WTC11 (cell line): Measurements from ENCODE around the gene MRPS27. TPM values are rescaled to one million over a fixed set of nuclear protein-coding genes. Genes with fewer than 3 reads are reported as not detected.
A peak's percentile ranks its signal among the peaks of the same experiment; 100 is the strongest.

Experiments
- ATAC-seq: fragments of 200-7000 bp; cut with Tn5 transposase; 2 replicates; pipeline ENCODE4 v1.10.0; 2021; ENCODE audit warnings: mild to moderate bottlenecking, moderate library complexity
- CTCF ChIA-PET: fragments of 300-600 bp; sonication (Branson Sonifier 250); formaldehyde crosslinking; loops from one replicate; lab custom pipeline; 2021; ENCODE audit warnings: antibody characterized with exemption; lab: Charles Lee
- POLR2A ChIA-PET: fragments of 350-600 bp; sonication (Branson Sonifier 250); formaldehyde crosslinking; loops from one replicate; lab custom pipeline; 2021; ENCODE audit warnings: antibody characterized with exemption; lab: Charles Lee
- DNase-seq: peaks from one replicate; pipeline ENCODE4 v3.0.0; 2021; ENCODE audit warnings: low spot score
- H3K27ac Mint-ChIP-seq: 2 replicates; pipeline ENCODE4 v1.8.0; 2021; ENCODE audit warnings: mixed read lengths
- H3K27me3 Mint-ChIP-seq: 2 replicates; pipeline ENCODE4 v1.8.0; 2021; ENCODE audit warnings: low read depth, mild to moderate bottlenecking, moderate library complexity, mixed read lengths
- H3K36me3 Mint-ChIP-seq: 2 replicates; pipeline ENCODE4 v1.8.0; 2021; ENCODE audit warnings: mixed read lengths
- H3K4me1 Mint-ChIP-seq: 2 replicates; pipeline ENCODE4 v1.8.0; 2022; ENCODE audit warnings: mixed read lengths
- H3K4me3 Mint-ChIP-seq: 2 replicates; pipeline ENCODE4 v1.8.0; 2021; ENCODE audit warnings: mild to moderate bottlenecking, moderate library complexity, mixed read lengths
- H3K9me3 Mint-ChIP-seq: 2 replicates; pipeline ENCODE4 v1.8.0; 2021; ENCODE audit warnings: mixed read lengths
- ATF1 ChIP-seq: sonication (generic); formaldehyde crosslinking; IDR thresholded peaks from 2 replicates; pipeline ENCODE4 v1.8.1; 2023; ENCODE audit warnings: mild to moderate bottlenecking, moderate library complexity, missing genetic modification reagents
- ATF2 ChIP-seq: sonication (generic); formaldehyde crosslinking; IDR thresholded peaks from 2 replicates; pipeline ENCODE4 v1.8.1; 2022; ENCODE audit warnings: low read depth, missing genetic modification reagents, borderline replicate concordance
- ATF6 ChIP-seq: sonication (generic); formaldehyde crosslinking; IDR thresholded peaks from 2 replicates; pipeline ENCODE4 v1.8.1; 2023; ENCODE audit warnings: mild to moderate bottlenecking, missing genetic modification reagents
- CTCF ChIP-seq: fragments of 200-600 bp; IDR thresholded peaks from 2 replicates; pipeline ENCODE4 v1.8.0; 2022; ENCODE audit warnings: antibody characterized with exemption
- E2F1 ChIP-seq: sonication (generic); formaldehyde crosslinking; IDR thresholded peaks from 2 replicates; pipeline ENCODE4 v1.8.0; 2022; ENCODE audit warnings: mild to moderate bottlenecking, missing genetic modification reagents
- EMX1 ChIP-seq: fragments of 250-450 bp; sonication (Bioruptor Pico); IDR thresholded peaks from 2 replicates; pipeline ENCODE4 v1.8.0; 2021; ENCODE audit warnings: mild to moderate bottlenecking
- ERG ChIP-seq: fragments of 250-450 bp; sonication (Bioruptor Pico); IDR thresholded peaks from 2 replicates; pipeline ENCODE4 v1.8.0; 2021; ENCODE audit warnings: mild to moderate bottlenecking
- HMGA2 ChIP-seq: fragments of 250-450 bp; sonication (Bioruptor Pico); IDR thresholded peaks from 2 replicates; pipeline ENCODE4 v1.4.0; 2021; ENCODE audit warnings: mild to moderate bottlenecking, moderate library complexity
- KAT7 ChIP-seq: sonication (generic); formaldehyde crosslinking; IDR thresholded peaks from 2 replicates; pipeline ENCODE4 v1.8.1; 2023; ENCODE audit warnings: missing genetic modification reagents, mild to moderate bottlenecking, borderline replicate concordance
- MXD4 ChIP-seq: fragments of 250-450 bp; sonication (Bioruptor Pico); IDR thresholded peaks from 2 replicates; pipeline ENCODE4 v1.8.0; 2021; ENCODE audit warnings: mild to moderate bottlenecking, moderate library complexity, borderline replicate concordance
- NFE2L1 ChIP-seq: sonication (generic); formaldehyde crosslinking; IDR thresholded peaks from 2 replicates; pipeline ENCODE4 v1.8.1; 2023; ENCODE audit warnings: missing genetic modification reagents
- NFYB ChIP-seq: sonication (generic); formaldehyde crosslinking; conservative IDR thresholded peaks from 2 replicates; pipeline ENCODE4 v1.8.0; 2022; ENCODE audit warnings: low read depth, missing genetic modification reagents
- NR1H2 ChIP-seq: sonication (generic); formaldehyde crosslinking; IDR thresholded peaks from 2 replicates; pipeline ENCODE4 v1.9.0; 2021; ENCODE audit warnings: mild to moderate bottlenecking, moderate library complexity, missing genetic modification reagents
- NR3C1 ChIP-seq: sonication (generic); formaldehyde crosslinking; conservative IDR thresholded peaks from 2 replicates; pipeline ENCODE4 v1.8.1; 2023; ENCODE audit warnings: low read depth, mild to moderate bottlenecking, missing genetic modification reagents
- RELA ChIP-seq: sonication (generic); formaldehyde crosslinking; IDR thresholded peaks from 2 replicates; pipeline ENCODE4 v1.8.1; 2022; ENCODE audit warnings: missing genetic modification reagents, mild to moderate bottlenecking, borderline replicate concordance
- TEAD4 ChIP-seq: sonication (generic); formaldehyde crosslinking; IDR thresholded peaks from 2 replicates; pipeline ENCODE4 v1.8.0; 2022; ENCODE audit warnings: mild to moderate bottlenecking, missing genetic modification reagents
- USF2 ChIP-seq: sonication (generic); formaldehyde crosslinking; IDR thresholded peaks from 2 replicates; pipeline ENCODE4 v1.8.1; 2023; ENCODE audit warnings: mild to moderate bottlenecking, missing genetic modification reagents, moderate library complexity
- ZNF138 ChIP-seq: sonication (generic); formaldehyde crosslinking; conservative IDR thresholded peaks from 2 replicates; pipeline ENCODE4 v1.8.1; 2022; ENCODE audit warnings: mild to moderate bottlenecking, moderate library complexity, missing genetic modification reagents
- ZNF263 ChIP-seq: sonication (generic); formaldehyde crosslinking; IDR thresholded peaks from 2 replicates; pipeline ENCODE4 v1.8.1; 2022; ENCODE audit warnings: low read depth, mild to moderate bottlenecking, moderate library complexity, missing genetic modification reagents
- ZNF396 ChIP-seq: fragments of 250-450 bp; sonication (Bioruptor Pico); IDR thresholded peaks from 2 replicates; pipeline ENCODE4 v1.8.0; 2021; ENCODE audit warnings: mild to moderate bottlenecking, moderate library complexity, borderline replicate concordance
- total RNA-seq: library from RNA; stranded (reverse); gene quantifications from 3 replicates; pipeline ENCODE4 v1.2.3, GENCODE V29; 2021

The MRPS27 gene
- total RNA-seq, 1 experiment from 2014 or later, result 80.1 TPM

GRCh38 chr5:72245951-72246532 lies 74.0 kb downstream of the MRPS27 start:
- Mint-ChIP-seq H3K4me1 (peaks cover 65% of the 10 kb centered on the region), H3K36me3 (no peaks in the 10 kb centered on the region; the same call in 1 of the 2 replicates), H3K9me3 (no peaks in the 10 kb centered on the region), H3K27me3 (no peaks in the 10 kb centered on the region), H3K27ac (peak overlapping the region; percentile 70), H3K4me3 (no peak overlapping the region)
- POLR2A ChIA-PET, result no interaction called here
- DNase-seq (no peak), ATAC-seq (no peak)
- CTCF ChIA-PET, result interaction anchor here (1.1 kb wide), 1 partner anchor 43 kb away, joined by 4 read pairs; no protein-coding TSS in a partner anchor
- TF ChIP-seq ERG (CRISPR knock-in tag), result no peak

GRCh38 chr5:72245546-72245945 lies 74.5 kb downstream of the MRPS27 start:
- DNase-seq (no peak), ATAC-seq (no peak)
- peaks cover 68% of the 10 kb centered on the region for H3K4me1 Mint-ChIP-seq
- no peak for TF ChIP-seq ATF6 (CRISPR knock-in tag)
- no peak for TF ChIP-seq NFYB
- H3K27ac Mint-ChIP-seq, result peak overlapping the region; percentile 89; the same call in 1 of the 2 replicates
- ChIA-PET POLR2A (no interaction called here), CTCF (interaction anchor here (0.6 to 1.3 kb wide), 13 partner anchors 9 to 465 kb away, joined by 3 to 7 read pairs (median 3); no protein-coding TSS in a partner anchor)
- H3K4me3 Mint-ChIP-seq, result no peak overlapping the region
- no peaks in the 10 kb centered on the region for H3K27me3 Mint-ChIP-seq
- no peaks in the 10 kb centered on the region for H3K9me3 Mint-ChIP-seq
- no peaks in the 10 kb centered on the region; the same call in 1 of the 2 replicates for H3K36me3 Mint-ChIP-seq

- DNase-seq (peak; percentile 21), ATAC-seq (peak; percentile 92)
- Mint-ChIP-seq H3K9me3 (no peaks in the 10 kb centered on the region), H3K4me1 (peaks cover 74% of the 10 kb centered on the region), H3K27ac (peak overlapping the region; percentile 92), H3K4me3 (no peak overlapping the region), H3K27me3 (no peaks in the 10 kb centered on the region), H3K36me3 (no peaks in the 10 kb centered on the region)
- TF ChIP-seq TEAD4 (CRISPR knock-in tag), result no peak
- TF ChIP-seq NR3C1, result no peak
- TF ChIP-seq ZNF138, result no peak
- no peak for TF ChIP-seq USF2
- TF ChIP-seq EMX1 (CRISPR knock-in tag), result no peak
- TF ChIP-seq CTCF, result no peak
- ChIA-PET POLR2A (no interaction called here), CTCF (interaction anchor here (0.6 to 1.3 kb wide), 13 partner anchors 9 to 464 kb away, joined by 3 to 7 read pairs (median 3); no protein-coding TSS in a partner anchor)
Observed at GRCh38 chr5:72244862-72245371, 75.1 kb downstream of the MRPS27 start.

GRCh38 chr5:72243706-72244105 lies 76.3 kb downstream of the MRPS27 start:
- CTCF ChIA-PET, result no interaction called here
- DNase-seq (no peak), ATAC-seq (no peak)
- Mint-ChIP-seq H3K4me3 (no peak overlapping the region), H3K27me3 (no peaks in the 10 kb centered on the region), H3K9me3 (no peaks in the 10 kb centered on the region), H3K27ac (peak overlapping the region; percentile 34; the same call in 1 of the 2 replicates), H3K36me3 (no peaks in the 10 kb centered on the region), H3K4me1 (peaks cover 82% of the 10 kb centered on the region)
- POLR2A ChIA-PET, result no interaction called here
- TF ChIP-seq HMGA2 (CRISPR knock-in tag) (no peak), NFE2L1 (no peak), ATF2 (CRISPR knock-in tag) (no peak), E2F1 (CRISPR knock-in tag) (no peak), ZNF263 (CRISPR knock-in tag) (no peak), NR1H2 (CRISPR knock-in tag) (no peak), MXD4 (CRISPR knock-in tag) (no peak), ZNF396 (CRISPR knock-in tag) (no peak), ATF1 (no peak), ZNF138 (no peak), RELA (CRISPR knock-in tag) (no peak), KAT7 (CRISPR knock-in tag) (no peak)
